GM23338 (cell line): ENCODE measurements around the gene CACNA2D1. TPM values are rescaled to one million over a fixed set of nuclear protein-coding genes. Genes with fewer than 3 reads are reported as not detected.

Source experiments
- ATAC-seq: fragments of 200-7000 bp; cut with Tn5 transposase; 3 replicates; pipeline ENCODE4 v1.9.1; 2020
- DNase-seq: peaks from one replicate; pipeline ENCODE4 v3.0.0-alpha.2; 2015; ENCODE audit warnings: low spot score
- H2AFZ ChIP-seq: fragments of 200-600 bp; sonication (generic); 2 replicates; pipeline ENCODE4 v1.8.0; 2016; ENCODE audit warnings: antibody characterized with exemption, mild to moderate bottlenecking, moderate library complexity
- H3F3A ChIP-seq: fragments of 200-600 bp; sonication (generic); replicated peaks from 2 replicates; pipeline ENCODE4 v1.8.0; 2017; ENCODE audit warnings: antibody characterized with exemption, mixed run types, low read depth
- H3K27ac ChIP-seq: fragments of 200-600 bp; sonication (generic); 2 replicates; pipeline ENCODE4 v1.6.1; 2016; ENCODE audit warnings: low read depth
- H3K27me3 ChIP-seq: fragments of 200-600 bp; sonication (generic); 2 replicates; pipeline ENCODE4 v1.8.0; 2016; ENCODE audit warnings: mild to moderate bottlenecking, mixed run types, moderate library complexity; ENCODE audit not compliant: insufficient read depth
- H3K36me3 ChIP-seq: fragments of 200-600 bp; sonication (generic); 2 replicates; pipeline ENCODE4 v1.8.0; 2016; ENCODE audit warnings: mild to moderate bottlenecking; ENCODE audit not compliant: insufficient read depth
- H3K4me1 ChIP-seq: fragments of 200-600 bp; sonication (generic); 2 replicates; pipeline ENCODE4 v1.8.0; 2016; ENCODE audit warnings: mild to moderate bottlenecking, moderate library complexity; ENCODE audit not compliant: insufficient read depth
- H3K4me2 ChIP-seq: fragments of 200-600 bp; sonication (generic); 2 replicates; pipeline ENCODE4 v1.7.1; 2017; ENCODE audit warnings: mixed run types
- H3K4me3 ChIP-seq: fragments of 200-600 bp; sonication (generic); 2 replicates; pipeline ENCODE4 v1.6.1; 2016; ENCODE audit warnings: mixed run types
- H3K79me2 ChIP-seq: fragments of 200-600 bp; sonication (generic); replicated peaks from 2 replicates; pipeline ENCODE4 v1.8.0; 2017; ENCODE audit warnings: mild to moderate bottlenecking; ENCODE audit not compliant: insufficient read depth
- H3K9me2 ChIP-seq: fragments of 200-600 bp; sonication (generic); 2 replicates; pipeline ENCODE4 v1.8.0; 2017; ENCODE audit not compliant: insufficient read depth
- H4K20me1 ChIP-seq: fragments of 200-600 bp; sonication (generic); replicated peaks from 2 replicates; pipeline ENCODE4 v1.8.0; 2017; ENCODE audit warnings: mild to moderate bottlenecking; ENCODE audit not compliant: insufficient read depth
- H3K27ac Mint-ChIP-seq: 2 replicates; pipeline ENCODE4 v1.8.0; 2020; ENCODE audit warnings: inconsistent platforms, mild to moderate bottlenecking, moderate library complexity, mixed read lengths
- H3K27me3 Mint-ChIP-seq: 3 replicates; pipeline ENCODE4 v1.8.0; 2022; ENCODE audit warnings: low read depth, mild to moderate bottlenecking, moderate library complexity, mixed read lengths, inconsistent platforms; ENCODE audit not compliant: insufficient read depth, poor library complexity
- H3K36me3 Mint-ChIP-seq: 3 replicates; pipeline ENCODE4 v1.8.0; 2021; ENCODE audit warnings: low read depth, mild to moderate bottlenecking, inconsistent platforms, moderate library complexity, mixed read lengths
- H3K4me1 Mint-ChIP-seq: 3 replicates; pipeline ENCODE4 v1.8.0; 2020; ENCODE audit warnings: mild to moderate bottlenecking, inconsistent platforms, mixed read lengths
- H3K4me3 Mint-ChIP-seq: 3 replicates; pipeline ENCODE4 v1.8.0; 2021; ENCODE audit warnings: moderate library complexity, mild to moderate bottlenecking, inconsistent platforms, mixed read lengths
- H3K9me3 Mint-ChIP-seq: 3 replicates; pipeline ENCODE4 v1.8.0; 2020; ENCODE audit warnings: moderate library complexity, mild to moderate bottlenecking, inconsistent platforms, mixed read lengths
- CREB1 ChIP-seq: fragments of 250-450 bp; sonication (Bioruptor Pico); IDR thresholded peaks from 2 replicates; pipeline ENCODE4 v1.5.0; 2020; ENCODE audit warnings: low read depth, mild to moderate bottlenecking, moderate library complexity
- EZH2 ChIP-seq: fragments of 200-600 bp; sonication (generic); IDR thresholded peaks from one replicate; pipeline ENCODE4 v1.8.0; 2017; ENCODE audit warnings: antibody characterized with exemption, mild to moderate bottlenecking, low read depth; ENCODE audit not compliant: unreplicated experiment
- EZH2phosphoT487 ChIP-seq: fragments of 200-600 bp; sonication (generic); IDR thresholded peaks from one replicate; pipeline ENCODE4 v1.8.1; 2018; ENCODE audit warnings: antibody characterized with exemption; ENCODE audit not compliant: unreplicated experiment
- JUNB ChIP-seq: IDR thresholded peaks from one replicate; pipeline ENCODE4 v1.6.1; 2016; ENCODE audit warnings: antibody characterized with exemption; ENCODE audit not compliant: unreplicated experiment
- NANOG ChIP-seq: IDR thresholded peaks from 2 replicates; pipeline ENCODE4 v1.6.1; 2016; ENCODE audit warnings: antibody characterized with exemption, borderline replicate concordance
- POLR2AphosphoS5 ChIP-seq: IDR thresholded peaks from 2 replicates; pipeline ENCODE4 v1.6.1; 2016; ENCODE audit warnings: antibody characterized with exemption, low read depth
- STAT1 ChIP-seq: IDR thresholded peaks from one replicate; pipeline ENCODE4 v1.6.1; 2016; ENCODE audit warnings: antibody characterized with exemption; ENCODE audit not compliant: unreplicated experiment
- ZNF114 ChIP-seq: fragments of 250-450 bp; sonication (Bioruptor Pico); IDR thresholded peaks from 2 replicates; pipeline ENCODE4 v1.5.0; 2020; ENCODE audit warnings: mild to moderate bottlenecking, moderate library complexity
- ZNF331 ChIP-seq: fragments of 250-450 bp; sonication (Bioruptor Pico); IDR thresholded peaks from 2 replicates; pipeline ENCODE4 v1.5.0; 2020; ENCODE audit warnings: low read depth, mild to moderate bottlenecking, moderate library complexity
- polyA plus RNA-seq: library from polyadenylated mRNA; unstranded; fragments of >200 nt; fragmentation: Nextera tagmentation; extraction: Ambion mirVana; gene quantifications from 2 replicates; pipeline ENCODE4 v1.2.1, GENCODE V29; 2016
- total RNA-seq: library from RNA; depleted of rRNA; stranded (reverse); fragments of >200 nt; shearing (Covaris generic); gene quantifications from 2 replicates; pipeline ENCODE4 v1.2.3, GENCODE V29; 2014
- TF ChIP-seq, protein P1 (sequence below): IDR thresholded peaks from one replicate; pipeline ENCODE4 v1.6.1; 2018; ENCODE audit warnings: antibody characterized with exemption; ENCODE audit not compliant: unreplicated experiment
- TF ChIP-seq, protein P2 (sequence below), 2 experiments: fragments of 200-600 bp in 1 of 2; sonication (generic) in 1 of 2; conservative IDR thresholded peaks; 2 replicates each; pipeline versions ENCODE4 v1.5.1 to v1.6.1; 2016 to 2017; ENCODE audit warnings: antibody characterized with exemption in 2 of 2, low read depth in 2 of 2, mild to moderate bottlenecking in 2 of 2, moderate library complexity in 1 of 2
- TF ChIP-seq, protein P3 (sequence below): IDR thresholded peaks from 2 replicates; pipeline ENCODE4 v1.6.1; 2016; ENCODE audit warnings: antibody characterized with exemption
- TF ChIP-seq, protein P4 (sequence below): fragments of 250-450 bp; sonication (Bioruptor Pico); IDR thresholded peaks from 2 replicates; pipeline ENCODE4 v1.5.0; 2020; ENCODE audit warnings: mild to moderate bottlenecking, moderate library complexity

The CACNA2D1 gene
- total and polyA plus RNA-seq, 2 experiments from 2014 or later, result 7.0 to 20.4 TPM

GRCh38 chr7:82202107-82202506, 241.5 kb downstream of the CACNA2D1 start:
- peaks cover 6% of the 10 kb centered on the region; the same call in 2 of the 3 replicates for H3K9me3 Mint-ChIP-seq
- no peak overlapping the region for H3K27ac ChIP-seq
- H3K9me2 ChIP-seq, result no peaks in the 10 kb centered on the region

More at GRCh38 chr7:82202107-82202506, 241.5 kb downstream of the CACNA2D1 start:
- Mint-ChIP-seq H3K27ac (no peak overlapping the region; the same call in 1 of the 2 replicates), H3K27me3 (no peaks in the 10 kb centered on the region), H3K4me3 (no peak overlapping the region), H3K36me3 (peaks cover 18% of the 10 kb centered on the region; the same call in 2 of the 3 replicates), H3K4me1 (peaks cover 4% of the 10 kb centered on the region; the same call in 1 of the 3 replicates)
- no peak for DNase-seq
- no peak for TF ChIP-seq CREB1 (CRISPR knock-in tag)
- TF ChIP-seq JUNB, result no peak
- no peak for TF ChIP-seq POLR2AphosphoS5
- no peak for TF ChIP-seq STAT1
- TF ChIP-seq ZNF114 (CRISPR knock-in tag), result no peak
- TF ChIP-seq, protein P1, sequence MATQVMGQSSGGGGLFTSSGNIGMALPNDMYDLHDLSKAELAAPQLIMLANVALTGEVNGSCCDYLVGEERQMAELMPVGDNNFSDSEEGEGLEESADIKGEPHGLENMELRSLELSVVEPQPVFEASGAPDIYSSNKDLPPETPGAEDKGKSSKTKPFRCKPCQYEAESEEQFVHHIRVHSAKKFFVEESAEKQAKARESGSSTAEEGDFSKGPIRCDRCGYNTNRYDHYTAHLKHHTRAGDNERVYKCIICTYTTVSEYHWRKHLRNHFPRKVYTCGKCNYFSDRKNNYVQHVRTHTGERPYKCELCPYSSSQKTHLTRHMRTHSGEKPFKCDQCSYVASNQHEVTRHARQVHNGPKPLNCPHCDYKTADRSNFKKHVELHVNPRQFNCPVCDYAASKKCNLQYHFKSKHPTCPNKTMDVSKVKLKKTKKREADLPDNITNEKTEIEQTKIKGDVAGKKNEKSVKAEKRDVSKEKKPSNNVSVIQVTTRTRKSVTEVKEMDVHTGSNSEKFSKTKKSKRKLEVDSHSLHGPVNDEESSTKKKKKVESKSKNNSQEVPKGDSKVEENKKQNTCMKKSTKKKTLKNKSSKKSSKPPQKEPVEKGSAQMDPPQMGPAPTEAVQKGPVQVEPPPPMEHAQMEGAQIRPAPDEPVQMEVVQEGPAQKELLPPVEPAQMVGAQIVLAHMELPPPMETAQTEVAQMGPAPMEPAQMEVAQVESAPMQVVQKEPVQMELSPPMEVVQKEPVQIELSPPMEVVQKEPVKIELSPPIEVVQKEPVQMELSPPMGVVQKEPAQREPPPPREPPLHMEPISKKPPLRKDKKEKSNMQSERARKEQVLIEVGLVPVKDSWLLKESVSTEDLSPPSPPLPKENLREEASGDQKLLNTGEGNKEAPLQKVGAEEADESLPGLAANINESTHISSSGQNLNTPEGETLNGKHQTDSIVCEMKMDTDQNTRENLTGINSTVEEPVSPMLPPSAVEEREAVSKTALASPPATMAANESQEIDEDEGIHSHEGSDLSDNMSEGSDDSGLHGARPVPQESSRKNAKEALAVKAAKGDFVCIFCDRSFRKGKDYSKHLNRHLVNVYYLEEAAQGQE, result no peak
- no peak for TF ChIP-seq EZH2
- TF ChIP-seq, protein P2, sequence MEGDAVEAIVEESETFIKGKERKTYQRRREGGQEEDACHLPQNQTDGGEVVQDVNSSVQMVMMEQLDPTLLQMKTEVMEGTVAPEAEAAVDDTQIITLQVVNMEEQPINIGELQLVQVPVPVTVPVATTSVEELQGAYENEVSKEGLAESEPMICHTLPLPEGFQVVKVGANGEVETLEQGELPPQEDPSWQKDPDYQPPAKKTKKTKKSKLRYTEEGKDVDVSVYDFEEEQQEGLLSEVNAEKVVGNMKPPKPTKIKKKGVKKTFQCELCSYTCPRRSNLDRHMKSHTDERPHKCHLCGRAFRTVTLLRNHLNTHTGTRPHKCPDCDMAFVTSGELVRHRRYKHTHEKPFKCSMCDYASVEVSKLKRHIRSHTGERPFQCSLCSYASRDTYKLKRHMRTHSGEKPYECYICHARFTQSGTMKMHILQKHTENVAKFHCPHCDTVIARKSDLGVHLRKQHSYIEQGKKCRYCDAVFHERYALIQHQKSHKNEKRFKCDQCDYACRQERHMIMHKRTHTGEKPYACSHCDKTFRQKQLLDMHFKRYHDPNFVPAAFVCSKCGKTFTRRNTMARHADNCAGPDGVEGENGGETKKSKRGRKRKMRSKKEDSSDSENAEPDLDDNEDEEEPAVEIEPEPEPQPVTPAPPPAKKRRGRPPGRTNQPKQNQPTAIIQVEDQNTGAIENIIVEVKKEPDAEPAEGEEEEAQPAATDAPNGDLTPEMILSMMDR (conservative IDR thresholded peaks at IDR 0.05; ENCODE audit: low read depth in 2 of 2), result no peak
- TF ChIP-seq, protein P3, sequence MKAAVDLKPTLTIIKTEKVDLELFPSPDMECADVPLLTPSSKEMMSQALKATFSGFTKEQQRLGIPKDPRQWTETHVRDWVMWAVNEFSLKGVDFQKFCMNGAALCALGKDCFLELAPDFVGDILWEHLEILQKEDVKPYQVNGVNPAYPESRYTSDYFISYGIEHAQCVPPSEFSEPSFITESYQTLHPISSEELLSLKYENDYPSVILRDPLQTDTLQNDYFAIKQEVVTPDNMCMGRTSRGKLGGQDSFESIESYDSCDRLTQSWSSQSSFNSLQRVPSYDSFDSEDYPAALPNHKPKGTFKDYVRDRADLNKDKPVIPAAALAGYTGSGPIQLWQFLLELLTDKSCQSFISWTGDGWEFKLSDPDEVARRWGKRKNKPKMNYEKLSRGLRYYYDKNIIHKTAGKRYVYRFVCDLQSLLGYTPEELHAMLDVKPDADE, result no peak
- no peak for TF ChIP-seq ZNF331 (CRISPR knock-in tag)
- TF ChIP-seq EZH2phosphoT487, result no peak
- no peak for TF ChIP-seq NANOG
- TF ChIP-seq, protein P4, sequence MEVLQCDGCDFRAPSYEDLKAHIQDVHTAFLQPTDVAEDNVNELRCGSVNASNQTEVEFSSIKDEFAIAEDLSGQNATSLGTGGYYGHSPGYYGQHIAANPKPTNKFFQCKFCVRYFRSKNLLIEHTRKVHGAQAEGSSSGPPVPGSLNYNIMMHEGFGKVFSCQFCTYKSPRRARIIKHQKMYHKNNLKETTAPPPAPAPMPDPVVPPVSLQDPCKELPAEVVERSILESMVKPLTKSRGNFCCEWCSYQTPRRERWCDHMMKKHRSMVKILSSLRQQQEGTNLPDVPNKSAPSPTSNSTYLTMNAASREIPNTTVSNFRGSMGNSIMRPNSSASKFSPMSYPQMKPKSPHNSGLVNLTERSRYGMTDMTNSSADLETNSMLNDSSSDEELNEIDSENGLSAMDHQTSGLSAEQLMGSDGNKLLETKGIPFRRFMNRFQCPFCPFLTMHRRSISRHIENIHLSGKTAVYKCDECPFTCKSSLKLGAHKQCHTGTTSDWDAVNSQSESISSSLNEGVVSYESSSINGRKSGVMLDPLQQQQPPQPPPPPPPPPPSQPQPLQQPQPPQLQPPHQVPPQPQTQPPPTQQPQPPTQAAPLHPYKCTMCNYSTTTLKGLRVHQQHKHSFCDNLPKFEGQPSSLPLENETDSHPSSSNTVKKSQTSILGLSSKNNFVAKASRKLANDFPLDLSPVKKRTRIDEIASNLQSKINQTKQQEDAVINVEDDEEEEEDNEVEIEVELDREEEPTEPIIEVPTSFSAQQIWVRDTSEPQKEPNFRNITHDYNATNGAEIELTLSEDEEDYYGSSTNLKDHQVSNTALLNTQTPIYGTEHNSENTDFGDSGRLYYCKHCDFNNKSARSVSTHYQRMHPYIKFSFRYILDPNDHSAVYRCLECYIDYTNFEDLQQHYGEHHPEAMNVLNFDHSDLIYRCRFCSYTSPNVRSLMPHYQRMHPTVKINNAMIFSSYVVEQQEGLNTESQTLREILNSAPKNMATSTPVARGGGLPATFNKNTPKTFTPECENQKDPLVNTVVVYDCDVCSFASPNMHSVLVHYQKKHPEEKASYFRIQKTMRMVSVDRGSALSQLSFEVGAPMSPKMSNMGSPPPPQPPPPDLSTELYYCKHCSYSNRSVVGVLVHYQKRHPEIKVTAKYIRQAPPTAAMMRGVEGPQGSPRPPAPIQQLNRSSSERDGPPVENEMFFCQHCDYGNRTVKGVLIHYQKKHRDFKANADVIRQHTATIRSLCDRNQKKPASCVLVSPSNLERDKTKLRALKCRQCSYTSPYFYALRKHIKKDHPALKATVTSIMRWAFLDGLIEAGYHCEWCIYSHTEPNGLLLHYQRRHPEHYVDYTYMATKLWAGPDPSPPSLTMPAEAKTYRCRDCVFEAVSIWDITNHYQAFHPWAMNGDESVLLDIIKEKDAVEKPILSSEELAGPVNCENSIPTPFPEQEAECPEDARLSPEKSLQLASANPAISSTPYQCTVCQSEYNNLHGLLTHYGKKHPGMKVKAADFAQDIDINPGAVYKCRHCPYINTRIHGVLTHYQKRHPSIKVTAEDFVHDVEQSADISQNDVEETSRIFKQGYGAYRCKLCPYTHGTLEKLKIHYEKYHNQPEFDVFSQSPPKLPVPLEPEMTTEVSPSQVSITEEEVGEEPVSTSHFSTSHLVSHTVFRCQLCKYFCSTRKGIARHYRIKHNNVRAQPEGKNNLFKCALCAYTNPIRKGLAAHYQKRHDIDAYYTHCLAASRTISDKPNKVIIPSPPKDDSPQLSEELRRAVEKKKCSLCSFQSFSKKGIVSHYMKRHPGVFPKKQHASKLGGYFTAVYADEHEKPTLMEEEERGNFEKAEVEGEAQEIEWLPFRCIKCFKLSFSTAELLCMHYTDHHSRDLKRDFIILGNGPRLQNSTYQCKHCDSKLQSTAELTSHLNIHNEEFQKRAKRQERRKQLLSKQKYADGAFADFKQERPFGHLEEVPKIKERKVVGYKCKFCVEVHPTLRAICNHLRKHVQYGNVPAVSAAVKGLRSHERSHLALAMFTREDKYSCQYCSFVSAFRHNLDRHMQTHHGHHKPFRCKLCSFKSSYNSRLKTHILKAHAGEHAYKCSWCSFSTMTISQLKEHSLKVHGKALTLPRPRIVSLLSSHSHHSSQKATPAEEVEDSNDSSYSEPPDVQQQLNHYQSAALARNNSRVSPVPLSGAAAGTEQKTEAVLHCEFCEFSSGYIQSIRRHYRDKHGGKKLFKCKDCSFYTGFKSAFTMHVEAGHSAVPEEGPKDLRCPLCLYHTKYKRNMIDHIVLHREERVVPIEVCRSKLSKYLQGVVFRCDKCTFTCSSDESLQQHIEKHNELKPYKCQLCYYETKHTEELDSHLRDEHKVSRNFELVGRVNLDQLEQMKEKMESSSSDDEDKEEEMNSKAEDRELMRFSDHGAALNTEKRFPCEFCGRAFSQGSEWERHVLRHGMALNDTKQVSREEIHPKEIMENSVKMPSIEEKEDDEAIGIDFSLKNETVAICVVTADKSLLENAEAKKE (CRISPR knock-in tag), result no peak
- Histone ChIP-seq H3K27me3 (no peaks in the 10 kb centered on the region), H3K4me1 (no peaks in the 10 kb centered on the region; the same call in 1 of the 2 replicates), H4K20me1 (no peaks in the 10 kb centered on the region), H3K4me3 (no peak overlapping the region), H3K79me2 (no peaks in the 10 kb centered on the region), H2AFZ (no peak overlapping the region), H3F3A (no peaks in the 10 kb centered on the region), H3K4me2 (no peak overlapping the region), H3K36me3 (no peaks in the 10 kb centered on the region)
- ATAC-seq, result no peak
